ENCODE data around the gene MUC22. TPM values are rescaled to one million over a fixed set of nuclear protein-coding genes. Genes with fewer than 3 reads are reported as not detected.
"Not testable (repeated sequence)": the region's sequence is repeated elsewhere in the genome, so short reads cannot be mapped to it uniquely, and the experiment has no call there.

MUC22 gene
- total and polyA plus RNA-seq, 2 donors from 2014 or later, result not detected

DNA sequence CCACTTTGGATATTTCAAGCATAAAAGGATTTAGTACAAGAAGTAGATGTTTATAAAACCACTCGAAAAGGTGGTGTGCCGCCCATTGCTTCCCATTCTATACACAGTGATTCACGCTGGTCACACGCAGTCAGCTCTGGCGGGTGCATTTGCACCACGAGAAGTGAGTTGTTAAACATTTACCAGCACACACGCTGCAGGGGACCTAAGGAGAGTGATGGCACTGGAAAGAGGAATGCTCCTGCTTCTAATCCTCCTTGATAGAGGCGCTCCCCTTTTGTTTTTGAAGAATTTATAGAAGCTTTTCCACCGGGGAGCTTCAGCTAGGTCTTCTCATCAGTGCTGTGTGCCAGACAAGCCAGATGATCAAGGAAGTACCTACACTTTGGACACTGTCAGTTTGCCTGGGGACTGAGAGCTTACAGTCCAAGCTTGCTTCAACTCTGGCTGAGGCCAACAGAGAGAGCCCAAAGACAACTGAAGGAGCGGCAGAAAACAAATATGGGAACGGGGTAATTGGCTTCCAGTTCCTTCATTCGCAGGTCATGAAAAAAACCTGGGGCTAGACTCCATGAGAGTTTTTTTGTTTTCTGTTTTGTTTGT, 31.2 kb downstream of the MUC22 start:
- no peaks in the 10 kb centered on the region for H3K27me3 ChIP-seq (ENCODE audit: control insufficient read depth, insufficient read depth, low read length)
- DNase-seq (peak in 3 of 5 donors; percentile 19 to 66 (median 28)), FAIRE-seq (no peak)
- no peaks in the 10 kb centered on the region for H3K9me3 ChIP-seq (ENCODE audit: control insufficient read depth in 2 of 3, insufficient read depth in 1 of 3, low read length in 3 of 3)
- peak overlapping the region in 1 of 3 donors; percentile 38 for H3K9ac ChIP-seq (ENCODE audit: low read length in 3 of 3)
- intact Hi-C loops (cut with DNase I), result no loop called here
- TF ChIP-seq, protein P1, sequence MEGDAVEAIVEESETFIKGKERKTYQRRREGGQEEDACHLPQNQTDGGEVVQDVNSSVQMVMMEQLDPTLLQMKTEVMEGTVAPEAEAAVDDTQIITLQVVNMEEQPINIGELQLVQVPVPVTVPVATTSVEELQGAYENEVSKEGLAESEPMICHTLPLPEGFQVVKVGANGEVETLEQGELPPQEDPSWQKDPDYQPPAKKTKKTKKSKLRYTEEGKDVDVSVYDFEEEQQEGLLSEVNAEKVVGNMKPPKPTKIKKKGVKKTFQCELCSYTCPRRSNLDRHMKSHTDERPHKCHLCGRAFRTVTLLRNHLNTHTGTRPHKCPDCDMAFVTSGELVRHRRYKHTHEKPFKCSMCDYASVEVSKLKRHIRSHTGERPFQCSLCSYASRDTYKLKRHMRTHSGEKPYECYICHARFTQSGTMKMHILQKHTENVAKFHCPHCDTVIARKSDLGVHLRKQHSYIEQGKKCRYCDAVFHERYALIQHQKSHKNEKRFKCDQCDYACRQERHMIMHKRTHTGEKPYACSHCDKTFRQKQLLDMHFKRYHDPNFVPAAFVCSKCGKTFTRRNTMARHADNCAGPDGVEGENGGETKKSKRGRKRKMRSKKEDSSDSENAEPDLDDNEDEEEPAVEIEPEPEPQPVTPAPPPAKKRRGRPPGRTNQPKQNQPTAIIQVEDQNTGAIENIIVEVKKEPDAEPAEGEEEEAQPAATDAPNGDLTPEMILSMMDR (IDR thresholded peaks at IDR 0.05; ENCODE audit: borderline replicate concordance, extremely low read depth, insufficient read depth), result no peak
- H3K4me3 ChIP-seq (ENCODE audit: low read length in 3 of 3), result peak overlapping the region in 2 of 3 donors; percentile 22 to 51
- peak overlapping the region in 1 of 2 donors; percentile 44 for H3K27ac ChIP-seq (ENCODE audit: low read depth in 2 of 2, low read length in 2 of 2)
- H3K4me1 ChIP-seq (ENCODE audit: control insufficient read depth in 2 of 3, insufficient read depth in 2 of 3, low read depth in 1 of 3, low read length in 3 of 3), result peaks cover 0 to 3% (median 0%) of the 10 kb centered on the region in 3 donors
- no peaks in the 10 kb centered on the region for H3K36me3 ChIP-seq (ENCODE audit: control insufficient read depth in 2 of 3, insufficient read depth in 3 of 3, low read length in 3 of 3)

DNA sequence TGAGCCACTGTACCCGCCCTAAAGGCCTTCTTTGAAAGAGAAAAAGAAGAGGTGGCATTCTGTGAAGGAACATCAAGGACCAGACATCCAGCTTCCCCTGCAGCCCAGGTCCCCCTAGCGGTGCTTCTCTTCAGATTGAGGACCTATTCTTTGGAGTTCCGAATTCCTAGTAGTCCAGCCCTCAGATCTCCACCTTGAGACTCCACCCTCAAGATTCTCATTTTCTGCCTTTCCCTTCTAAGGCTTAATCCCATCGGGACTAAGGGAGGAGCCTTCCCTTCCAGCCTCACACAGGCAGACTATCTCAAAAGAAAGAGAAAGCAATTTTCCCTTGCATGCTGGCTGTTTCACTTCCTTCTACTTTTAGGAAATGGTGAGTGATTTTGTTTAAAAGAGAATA, 32.5 kb downstream of the MUC22 start:
- Histone ChIP-seq H3K9ac (ENCODE audit: low read length in 3 of 3) (no peak overlapping the region), H3K27me3 (ENCODE audit: control insufficient read depth, insufficient read depth, low read length) (no peaks in the 10 kb centered on the region), H3K4me1 (ENCODE audit: control insufficient read depth in 2 of 3, insufficient read depth in 2 of 3, low read depth in 1 of 3, low read length in 3 of 3) (peaks cover 0 to 3% (median 0%) of the 10 kb centered on the region in 3 donors), H3K4me3 (ENCODE audit: low read length in 3 of 3) (no peak overlapping the region), H3K36me3 (ENCODE audit: control insufficient read depth in 2 of 3, insufficient read depth in 3 of 3, low read length in 3 of 3) (no peaks in the 10 kb centered on the region), H3K9me3 (ENCODE audit: control insufficient read depth in 2 of 3, insufficient read depth in 1 of 3, low read length in 3 of 3) (no peaks in the 10 kb centered on the region), H3K27ac (ENCODE audit: low read depth in 2 of 2, low read length in 2 of 2) (no peak overlapping the region)
- intact Hi-C loops (cut with DNase I), result no loop called here
- TF ChIP-seq, protein P1 (IDR thresholded peaks at IDR 0.05; ENCODE audit: borderline replicate concordance, extremely low read depth, insufficient read depth), result peak; percentile 17
- peak in 3 of 5 donors; percentile 29 to 67 (median 41) for DNase-seq
- FAIRE-seq, result no peak

DNA sequence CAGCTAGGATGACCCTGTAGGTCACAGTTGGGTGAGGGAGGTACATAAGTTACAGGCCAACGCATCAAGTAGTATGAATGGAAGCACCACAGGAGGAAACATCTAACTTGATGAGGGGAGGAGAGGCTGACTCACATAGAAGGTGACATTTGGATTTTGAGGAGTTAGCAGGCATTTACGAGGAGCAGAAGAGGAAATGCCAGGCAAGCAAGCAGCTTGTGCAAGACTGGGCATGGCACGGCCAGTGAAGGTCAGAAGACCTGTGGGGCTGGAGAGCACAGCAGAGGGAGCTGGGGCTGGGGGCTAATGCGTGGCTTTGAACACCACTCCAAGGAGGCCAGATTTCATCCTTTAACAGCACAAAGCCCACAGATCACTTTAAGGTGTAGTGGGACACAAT, 37.8 kb downstream of the MUC22 start:
- DNase-seq (no peak), FAIRE-seq (no peak)
- Histone ChIP-seq H3K4me1 (ENCODE audit: control insufficient read depth in 2 of 3, insufficient read depth in 2 of 3, low read depth in 1 of 3, low read length in 3 of 3) (no peaks in the 10 kb centered on the region), H3K27me3 (ENCODE audit: control insufficient read depth, insufficient read depth, low read length) (no peaks in the 10 kb centered on the region), H3K4me3 (ENCODE audit: low read length in 3 of 3) (no peak overlapping the region), H3K9me3 (ENCODE audit: control insufficient read depth in 2 of 3, insufficient read depth in 1 of 3, low read length in 3 of 3) (no peaks in the 10 kb centered on the region), H3K27ac (ENCODE audit: low read depth in 2 of 2, low read length in 2 of 2) (no peak overlapping the region), H3K9ac (ENCODE audit: low read length in 3 of 3) (no peak overlapping the region), H3K36me3 (ENCODE audit: control insufficient read depth in 2 of 3, insufficient read depth in 3 of 3, low read length in 3 of 3) (no peaks in the 10 kb centered on the region)
- TF ChIP-seq, protein P1 (IDR thresholded peaks at IDR 0.05; ENCODE audit: borderline replicate concordance, extremely low read depth, insufficient read depth), result no peak
- intact Hi-C loops (cut with DNase I), result no loop called here

DNA sequence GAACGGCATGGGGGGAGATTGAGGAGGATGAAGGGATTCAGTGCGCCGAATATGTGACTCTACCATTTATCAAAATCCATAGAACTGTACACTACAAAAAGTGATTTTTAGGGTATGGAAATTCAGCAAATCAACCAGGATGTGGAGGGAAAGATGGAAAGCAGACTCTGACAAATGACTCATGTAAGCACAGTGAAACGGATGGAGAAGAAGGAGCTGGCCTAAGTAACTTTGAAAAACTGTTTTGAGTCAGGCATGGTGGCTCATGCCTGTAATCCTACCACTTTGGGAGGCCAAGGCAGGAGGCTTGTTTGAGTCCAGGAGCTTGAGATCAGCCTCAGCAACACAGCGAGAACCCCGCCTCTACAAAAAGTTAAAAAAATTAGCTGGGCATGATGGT, 39.2 kb downstream of the MUC22 start:
- Histone ChIP-seq H3K36me3 (ENCODE audit: control insufficient read depth in 2 of 3, insufficient read depth in 3 of 3, low read length in 3 of 3) (no peaks in the 10 kb centered on the region), H3K4me1 (ENCODE audit: control insufficient read depth in 2 of 3, insufficient read depth in 2 of 3, low read depth in 1 of 3, low read length in 3 of 3) (no peaks in the 10 kb centered on the region), H3K27ac (ENCODE audit: low read depth in 2 of 2, low read length in 2 of 2) (no peak overlapping the region), H3K4me3 (ENCODE audit: low read length in 3 of 3) (no peak overlapping the region), H3K9me3 (ENCODE audit: control insufficient read depth in 2 of 3, insufficient read depth in 1 of 3, low read length in 3 of 3) (no peaks in the 10 kb centered on the region), H3K27me3 (ENCODE audit: control insufficient read depth, insufficient read depth, low read length) (no peaks in the 10 kb centered on the region), H3K9ac (ENCODE audit: low read length in 3 of 3) (no peak overlapping the region)
- FAIRE-seq (no peak), DNase-seq (no peak)
- intact Hi-C loops (cut with DNase I), result no loop called here
- TF ChIP-seq, protein P1 (IDR thresholded peaks at IDR 0.05; ENCODE audit: borderline replicate concordance, extremely low read depth, insufficient read depth), result no peak

DNA sequence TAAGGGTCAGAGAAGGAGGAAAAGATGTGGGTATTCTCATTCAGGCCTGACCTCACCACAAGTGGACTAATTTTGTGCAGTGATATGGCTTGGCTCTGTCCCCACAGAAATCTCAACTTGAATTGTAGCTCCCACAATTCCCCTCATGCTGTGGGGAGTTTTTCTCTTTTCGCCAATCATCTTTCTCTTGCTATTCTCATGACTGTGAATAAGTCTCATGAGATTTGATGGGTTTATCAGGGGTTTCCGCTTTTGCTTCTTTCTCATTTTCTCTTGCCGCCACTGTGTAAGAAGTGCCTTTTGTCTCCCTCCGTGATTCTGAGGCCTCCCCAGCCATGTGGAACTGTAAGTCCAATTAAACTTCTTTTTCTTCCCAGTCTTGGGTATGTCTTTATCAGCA, 42.9 kb downstream of the MUC22 start:
- H3K27ac ChIP-seq (ENCODE audit: low read depth in 2 of 2, low read length in 2 of 2); H3K9ac ChIP-seq (ENCODE audit: low read length in 3 of 3); H3K4me3 ChIP-seq (ENCODE audit: low read length in 3 of 3); intact Hi-C loops (cut with DNase I); FAIRE-seq; H3K27me3 ChIP-seq (ENCODE audit: control insufficient read depth, insufficient read depth, low read length); H3K4me1 ChIP-seq (ENCODE audit: control insufficient read depth in 2 of 3, insufficient read depth in 2 of 3, low read depth in 1 of 3, low read length in 3 of 3); H3K36me3 ChIP-seq (ENCODE audit: control insufficient read depth in 2 of 3, insufficient read depth in 3 of 3, low read length in 3 of 3); H3K9me3 ChIP-seq (ENCODE audit: control insufficient read depth in 2 of 3, insufficient read depth in 1 of 3, low read length in 3 of 3); DNase-seq: not testable (repeated sequence)

All from kidney (tissue), 14 donors.